SK-N-DZ (cell line): ENCODE data around the gene ZFYVE9.
A peak's percentile ranks its signal among the peaks of the same experiment; 100 is the strongest.

Source experiments
- DNase-seq: peaks from one replicate; pipeline ENCODE4 v3.0.0-alpha.2; 2015; ENCODE audit warnings: low spot score

The ZFYVE9 gene

GRCh38 chr1:52365746-52366516, 224.0 kb downstream of the ZFYVE9 start, which contains the start of gene CC2D1B:
CC2D1B (minus strand) TSS chr1:52366205; CDS start chr1:52364620, 1,585 bp downstream.
- peak; percentile 97 for DNase-seq

DNA sequence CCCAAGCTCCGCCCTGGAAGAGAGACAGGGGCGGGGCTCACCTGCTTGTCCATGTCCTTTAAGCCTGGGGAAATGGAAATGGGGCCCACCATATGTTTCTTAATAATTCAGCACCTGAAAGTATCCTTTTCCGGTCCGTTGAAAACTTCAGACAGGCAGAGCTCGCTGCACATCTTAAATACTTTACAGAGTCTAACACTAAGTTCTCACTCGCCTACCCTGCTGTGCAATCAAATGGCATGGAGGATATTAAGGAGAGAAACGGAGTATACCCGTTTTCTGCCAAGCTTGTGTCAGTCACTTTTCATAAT, 224.6 kb downstream of the ZFYVE9 start:
- DNase-seq, result no peak

DNA sequence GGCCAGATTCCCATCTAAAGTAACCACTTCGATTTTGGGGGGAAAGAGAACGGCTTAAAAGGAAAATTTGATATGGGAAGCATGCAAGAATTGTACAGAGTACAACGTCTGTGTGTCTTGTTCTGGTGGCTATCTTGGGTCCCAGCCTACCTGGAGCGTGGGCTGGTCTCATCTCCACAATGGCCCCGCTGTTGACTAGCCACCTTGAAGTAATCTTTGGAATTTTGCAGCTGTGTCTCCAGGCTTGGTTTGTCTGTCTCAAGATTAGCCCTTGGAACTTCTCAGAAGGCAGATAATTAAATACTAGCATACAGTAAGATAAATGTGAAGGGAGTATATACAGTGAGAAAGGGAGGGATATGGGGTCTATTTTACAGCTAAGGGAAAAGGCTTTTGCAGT, 225.4 kb downstream of the ZFYVE9 start:
- DNase-seq, result no peak

DNA sequence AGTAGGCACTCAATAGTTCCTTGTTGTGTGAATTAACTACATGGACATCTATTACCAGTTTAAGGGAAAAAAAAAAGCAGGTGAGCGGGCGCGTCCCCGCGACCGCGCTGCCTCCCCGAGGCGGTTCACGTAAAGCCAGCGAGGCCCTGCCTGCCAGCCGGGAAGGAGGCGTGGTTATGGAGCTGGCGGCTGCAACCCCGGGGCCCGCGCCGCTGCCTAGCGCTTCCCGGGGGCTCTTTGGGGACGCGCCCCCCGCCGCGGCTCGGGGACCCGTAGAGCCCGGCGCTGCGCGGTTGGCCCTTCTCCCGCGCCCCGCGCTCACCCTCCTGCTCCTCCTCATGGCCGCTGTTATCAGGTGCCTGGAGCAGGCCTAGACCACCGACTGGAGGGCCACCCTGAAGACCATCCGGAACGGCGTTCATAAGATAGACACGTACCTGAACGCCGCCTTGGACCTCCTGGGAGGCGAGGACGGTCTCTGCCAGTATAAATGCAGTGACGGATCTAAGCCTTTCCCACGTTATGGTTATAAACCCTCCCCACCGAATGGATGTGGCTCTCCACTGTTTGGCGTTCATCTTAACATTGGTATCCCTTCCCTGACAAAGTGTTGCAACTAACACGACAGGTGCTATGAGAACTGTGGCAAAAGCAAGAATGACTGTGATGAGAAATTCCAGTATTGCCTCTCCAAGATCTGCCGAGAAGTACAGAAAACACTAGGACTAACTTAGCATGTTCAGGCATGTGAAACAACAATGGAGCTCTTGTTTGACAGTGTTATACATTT, 226.7 kb downstream of the ZFYVE9 start:
- DNase-seq, result peak; percentile 62

DNA sequence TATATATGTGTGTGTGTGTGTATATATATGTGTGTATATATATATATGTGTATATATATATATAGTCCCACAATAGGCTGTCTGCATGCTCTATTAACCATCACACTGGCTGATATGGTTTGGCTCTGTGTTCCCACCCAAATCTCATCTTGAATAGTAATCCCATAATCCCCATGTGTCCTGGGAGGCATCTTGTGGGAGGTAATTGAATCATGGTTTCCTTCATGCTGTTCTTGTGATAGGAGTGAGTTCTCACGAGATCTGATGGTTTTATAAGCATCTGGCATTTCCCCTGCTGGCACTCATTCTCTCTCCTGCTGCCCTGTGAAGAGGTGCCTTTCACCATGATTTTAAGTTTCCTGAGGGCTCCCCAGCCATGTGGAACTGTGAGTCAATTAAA, 228.0 kb downstream of the ZFYVE9 start:
- DNase-seq, result peak; percentile 32

DNA sequence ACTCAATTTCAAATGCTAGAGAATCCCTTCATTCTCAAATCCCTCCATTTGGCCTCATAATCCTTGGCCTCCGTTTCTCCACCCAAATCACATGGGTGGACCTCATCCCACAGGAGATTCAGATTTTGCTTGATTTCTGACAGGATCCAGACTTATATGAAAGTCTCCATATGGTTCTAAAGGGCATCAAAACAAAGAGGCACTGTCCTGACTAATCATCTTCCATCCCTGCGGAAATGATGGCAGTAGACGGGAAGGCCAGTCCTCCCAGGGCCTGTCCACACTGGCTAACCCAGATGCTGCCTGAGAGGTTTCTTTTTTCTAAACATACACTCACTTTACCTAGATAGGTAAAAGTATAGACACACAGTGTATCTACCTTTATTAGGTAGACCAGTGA, 243.5 kb downstream of the ZFYVE9 start:
- DNase-seq, result no peak

GRCh38 chr1:52386458-52386857, 244.6 kb downstream of the ZFYVE9 start:
- no peak for DNase-seq

DNA sequence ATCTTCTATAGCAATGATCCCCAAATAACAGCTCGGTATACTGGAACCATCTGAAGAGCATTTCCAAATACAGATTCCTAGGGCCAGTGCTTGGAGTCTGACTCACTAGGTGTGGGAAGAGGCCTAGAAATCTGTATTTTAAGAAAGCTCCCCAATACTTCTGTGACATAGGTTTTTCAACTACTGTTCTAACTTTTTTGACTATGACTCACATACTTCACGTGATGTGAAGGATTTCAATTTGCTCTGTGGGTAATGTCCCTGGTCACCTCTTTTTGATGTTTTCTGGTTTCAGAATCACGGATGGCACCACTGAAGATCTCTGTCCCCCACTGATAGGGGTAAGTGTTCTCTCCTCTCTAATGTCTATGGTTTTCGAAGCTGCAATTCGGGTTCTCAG, 251.3 kb downstream of the ZFYVE9 start:
- no peak for DNase-seq
